ENCODE results near the gene TSPY4.
"Not testable (repeated sequence)": the region's sequence is repeated elsewhere in the genome, so short reads cannot be mapped to it uniquely, and the experiment has no call there.

The TSPY4 gene

DNA sequence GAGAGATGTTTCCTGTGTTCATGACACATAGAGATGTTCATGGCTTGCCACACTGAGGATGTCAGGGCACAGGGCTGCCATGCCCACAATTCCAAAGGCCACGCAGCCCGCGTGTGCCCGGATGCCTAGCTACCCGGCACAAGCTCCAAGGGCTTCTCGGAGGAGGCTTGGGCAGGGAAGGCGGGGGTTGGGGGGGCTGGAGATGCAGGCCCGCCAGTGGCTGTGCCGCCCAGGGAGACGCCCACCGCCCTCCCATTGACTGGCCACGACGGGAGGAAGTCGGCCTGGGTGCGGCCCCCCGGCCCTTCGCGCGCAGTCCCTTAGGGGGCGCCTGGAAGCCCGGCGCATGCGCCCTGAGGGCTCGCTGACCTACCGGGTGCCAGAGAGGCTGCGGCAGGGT is at the start of gene TSPY4:
TSS of gene TSPY4 (plus strand) at position 301 of the 400 bp plus-strand sequence. CDS start at position 347, 46 bp downstream.
- not testable (repeated sequence) for DNase-seq

- no peak for DNase-seq
These were observed 16.3 kb upstream of the TSPY4 start for GRCh38 chrY:9320996-9321395.

DNA sequence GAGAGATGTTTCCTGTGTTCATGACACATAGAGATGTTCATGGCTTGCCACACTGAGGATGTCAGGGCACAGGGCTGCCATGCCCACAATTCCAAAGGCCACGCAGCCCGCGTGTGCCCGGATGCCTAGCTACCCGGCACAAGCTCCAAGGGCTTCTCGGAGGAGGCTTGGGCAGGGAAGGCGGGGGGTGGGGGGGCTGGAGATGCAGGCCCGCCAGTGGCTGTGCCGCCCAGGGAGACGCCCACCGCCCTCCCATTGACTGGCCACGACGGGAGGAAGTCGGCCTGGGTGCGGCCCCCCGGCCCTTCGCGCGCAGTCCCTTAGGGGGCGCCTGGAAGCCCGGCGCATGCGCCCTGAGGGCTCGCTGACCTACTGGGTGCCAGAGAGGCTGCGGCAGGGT is 20.2 kb downstream of the TSPY4 start, which contains the start of gene TSPY8:
TSS of gene TSPY8 (plus strand) at position 301 of the 400 bp plus-strand sequence. CDS start at position 347, 46 bp downstream.
- not testable (repeated sequence) for DNase-seq
